Measurements from ENCODE around the gene OBSL1. TPM values are rescaled to one million over a fixed set of nuclear protein-coding genes. Genes with fewer than 3 reads are reported as not detected.

Gene OBSL1
- polyA plus RNA-seq, 12 donors: 93.2 to 179 (median 118) TPM; not detected in 1

DNA sequence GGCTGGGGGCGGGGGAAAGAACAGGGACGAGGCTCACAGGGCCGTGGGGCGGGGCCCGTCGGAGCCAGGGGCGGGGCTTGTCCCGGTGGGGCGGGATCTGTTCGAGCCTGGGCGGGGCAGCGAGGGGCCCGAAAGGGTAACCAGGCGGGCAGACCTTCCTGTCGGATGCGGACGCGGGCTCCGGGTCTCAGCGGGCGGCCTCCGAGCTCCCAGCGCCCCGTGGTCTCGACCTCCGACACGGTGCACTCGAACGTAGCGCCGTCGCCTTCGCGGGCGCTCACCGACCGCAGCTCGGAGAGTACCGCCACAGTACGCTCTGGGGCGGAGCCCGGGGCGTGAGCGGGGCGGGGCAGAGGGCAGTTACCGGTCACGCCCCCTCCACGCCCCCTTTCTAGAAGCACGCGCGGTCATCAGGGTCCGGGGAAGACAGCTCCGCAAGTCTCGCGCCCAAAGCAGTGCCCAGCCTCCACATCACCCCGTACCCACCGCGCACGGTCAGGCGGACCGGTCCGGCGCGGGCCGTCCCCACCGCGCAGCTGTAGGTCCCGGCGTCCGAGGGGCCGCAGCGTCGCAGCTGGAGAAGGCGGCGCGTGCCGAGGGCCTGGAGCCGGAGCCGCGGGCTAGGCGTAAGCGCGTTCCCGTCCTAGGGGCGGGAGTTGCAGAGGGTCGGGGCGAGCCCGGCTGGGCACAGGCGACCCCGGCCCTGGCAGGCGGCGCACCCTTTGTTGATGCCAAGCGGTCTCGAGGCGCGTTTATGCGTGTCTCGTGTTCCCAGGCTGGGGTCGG is 18.8 kb downstream of the OBSL1 start:
- DNase-seq: peak; percentile 91

- no peak for DNase-seq
Measured at GRCh38 chr2:219551441-219552381, 19.6 kb downstream of the OBSL1 start.

- no peak for DNase-seq
Measured at GRCh38 chr2:219549619-219550018, 21.7 kb downstream of the OBSL1 start.

- DNase-seq: no peak
Measured at GRCh38 chr2:219548990-219549389, 22.3 kb downstream of the OBSL1 start.

- no peak for DNase-seq
Measured at GRCh38 chr2:219547621-219548020, 23.7 kb downstream of the OBSL1 start.

DNA sequence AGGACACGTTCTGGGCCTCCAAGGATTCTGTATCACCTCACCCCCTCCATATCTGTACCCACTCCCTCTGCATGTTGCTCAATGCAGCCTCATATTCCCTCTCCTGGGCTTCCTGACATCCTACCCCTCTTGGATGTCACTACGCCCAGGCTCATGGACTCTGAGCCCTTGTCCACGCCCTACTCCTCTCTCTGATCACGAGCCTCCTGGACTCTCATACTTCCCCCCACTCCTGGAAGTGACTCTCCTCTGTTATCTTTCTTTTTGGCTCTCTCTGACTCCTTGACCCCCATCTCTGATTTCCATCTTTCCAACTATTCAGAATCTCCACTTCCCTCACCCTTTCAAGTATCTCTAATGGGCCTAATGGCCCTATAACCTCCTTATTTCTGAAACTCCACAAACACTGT is 25.4 kb downstream of the OBSL1 start:
- DNase-seq: no peak

DNA sequence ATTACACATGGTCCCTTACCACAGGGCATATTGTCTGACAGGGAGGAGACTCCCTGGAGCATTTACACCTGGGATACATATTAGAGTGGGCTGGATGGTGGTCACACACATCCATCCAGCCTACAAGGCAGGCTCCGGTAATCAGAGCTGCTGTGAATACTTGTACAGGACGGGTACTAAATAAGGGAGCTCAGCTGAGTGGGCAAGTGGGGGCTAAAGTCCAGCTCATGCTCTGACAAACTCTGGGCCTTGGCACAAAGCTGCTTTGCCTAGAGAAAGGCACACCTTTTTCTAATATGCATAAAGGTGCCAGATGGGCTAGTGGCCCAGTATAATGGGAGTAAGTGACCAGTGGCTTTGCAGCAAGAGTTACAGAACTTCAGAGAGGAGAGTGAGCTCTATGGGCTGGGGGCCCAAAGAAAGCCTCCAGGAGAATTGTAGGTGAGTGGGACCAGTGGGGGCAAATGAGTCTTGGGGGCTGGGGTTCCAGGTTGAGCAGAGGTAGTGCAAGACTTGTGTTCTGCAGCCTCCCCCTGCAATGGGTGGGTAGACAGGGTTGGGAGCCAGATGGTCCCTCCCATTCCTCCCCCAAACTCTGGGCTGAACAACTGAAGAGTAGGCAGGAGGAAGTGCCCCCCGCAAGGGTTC is 25.9 kb downstream of the OBSL1 start:
- no peak for DNase-seq

GRCh38 chr2:219544567-219544966 is 26.8 kb downstream of the OBSL1 start:
- DNase-seq: no peak

GRCh38 chr2:219543596-219544358 is 27.6 kb downstream of the OBSL1 start, which contains the start of the genes CHPF and TMEM198:
Gene CHPF (minus strand): TSS chr2:219543809. CDS start chr2:219543538, 271 bp downstream.
Gene TMEM198 (plus strand): TSS chr2:219544028. CDS start chr2:219544728, 700 bp downstream.
- DNase-seq: peak; percentile 99

DNA sequence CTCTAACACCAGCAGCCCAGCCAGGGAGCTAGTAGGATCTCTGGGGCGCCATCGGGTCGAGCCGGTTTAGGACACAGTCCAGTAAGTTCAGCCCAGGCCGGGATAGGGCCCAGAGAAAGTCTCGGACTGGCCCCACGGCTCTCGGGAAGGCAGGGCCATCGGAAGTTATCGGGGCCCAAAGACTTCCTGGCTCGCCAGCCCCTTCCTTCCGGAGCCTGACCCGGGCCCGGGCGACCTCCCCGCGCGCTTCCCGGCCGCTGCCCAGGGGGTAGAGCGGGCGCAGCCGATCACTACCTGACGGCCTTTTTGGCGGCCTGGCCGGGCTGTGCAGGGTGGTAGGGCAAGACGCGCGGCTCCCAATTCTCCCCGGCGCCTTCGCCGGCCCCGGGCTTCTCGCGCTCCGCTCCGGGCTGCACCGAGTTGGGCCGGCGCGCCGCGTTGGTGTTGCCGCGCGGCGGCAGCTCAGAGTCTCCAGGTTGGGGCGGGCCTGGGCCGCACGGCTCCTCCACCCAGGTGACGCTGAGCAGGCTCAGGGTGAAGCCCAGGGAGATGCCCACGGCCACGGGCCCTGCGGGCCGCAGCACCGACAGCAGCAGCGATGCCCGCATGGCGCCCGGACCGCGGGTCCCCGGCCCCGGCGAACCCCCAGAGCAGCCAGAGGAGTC is 28.3 kb downstream of the OBSL1 start:
- no peak for DNase-seq

- DNase-seq: peak; percentile 74
Measured at GRCh38 chr2:219541611-219542180, 29.6 kb downstream of the OBSL1 start.

- no peak for DNase-seq
Measured at GRCh38 chr2:219540784-219541504, 30.4 kb downstream of the OBSL1 start.

- no peak for DNase-seq
Measured at GRCh38 chr2:219539926-219540678, 31.2 kb downstream of the OBSL1 start.

GRCh38 chr2:219538956-219539788 is 32.2 kb downstream of the OBSL1 start:
- DNase-seq: no peak

GRCh38 chr2:219538504-219538951 is 32.8 kb downstream of the OBSL1 start:
- no peak for DNase-seq

GRCh38 chr2:219537657-219538488 is 33.5 kb downstream of the OBSL1 start:
- no peak for DNase-seq

GRCh38 chr2:219536967-219537366 is 34.4 kb downstream of the OBSL1 start:
- no peak for DNase-seq
